ENCODE results near the gene FAM20C. TPM values are rescaled to one million over a fixed set of nuclear protein-coding genes. Genes with fewer than 3 reads are reported as not detected.
A peak's percentile ranks its signal among the peaks of the same experiment; 100 is the strongest.

The FAM20C gene
- total RNA-seq, 1 experiment from 2014 or later: 62.6 TPM

DNA sequence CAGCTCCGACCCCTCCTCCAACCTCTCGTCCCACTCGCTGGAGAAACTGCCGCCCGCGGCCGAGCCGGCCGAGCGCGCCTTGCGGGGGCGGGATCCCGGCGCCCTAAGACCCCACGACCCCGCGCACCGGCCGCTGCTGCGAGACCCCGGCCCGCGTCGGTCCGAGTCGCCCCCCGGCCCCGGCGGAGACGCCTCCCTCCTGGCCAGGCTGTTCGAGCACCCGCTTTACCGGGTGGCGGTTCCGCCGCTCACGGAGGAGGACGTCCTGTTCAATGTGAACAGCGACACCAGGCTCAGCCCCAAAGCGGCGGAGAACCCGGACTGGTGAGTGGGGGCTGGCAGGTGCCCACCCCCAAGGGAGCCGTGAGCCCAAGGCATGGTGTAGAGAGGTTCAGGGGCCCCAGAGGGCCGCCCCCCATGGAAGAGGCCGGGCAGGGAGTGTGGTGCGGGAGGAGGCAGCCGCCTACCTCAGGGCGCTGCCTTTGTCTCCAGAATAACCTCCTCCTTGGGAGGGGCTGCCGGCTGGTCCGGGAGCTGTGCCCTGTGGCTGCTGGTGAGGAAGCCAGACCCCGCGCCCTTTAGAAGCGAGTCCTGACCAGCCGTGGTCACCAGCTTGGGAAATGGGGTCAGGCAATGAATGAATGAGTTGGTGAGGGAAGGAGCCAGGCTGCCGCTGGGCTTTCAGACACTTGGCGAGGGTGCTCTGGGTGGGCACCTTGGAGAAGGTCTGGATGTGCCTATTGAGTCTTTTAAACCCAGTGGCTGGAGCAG lies 1.3 kb downstream of the FAM20C start:
- no peaks in the 10 kb centered on the region for H3K27me3 ChIP-seq (ENCODE audit: insufficient read depth, low read length)

More for the DNA sequence above, 1.3 kb downstream of the FAM20C start:
- no peaks in the 10 kb centered on the region for H3K79me1 ChIP-seq (ENCODE audit: insufficient read depth, low read depth, low read length, poor library complexity, severe bottlenecking)
- H2AK5ac ChIP-seq (ENCODE audit: insufficient read length, low read length): no peak overlapping the region
- H3K9me3 ChIP-seq (ENCODE audit: control insufficient read depth, low read depth, low read length): no peaks in the 10 kb centered on the region
- Mint-ChIP-seq H3K27me3 (ENCODE audit: low read depth) (peaks cover 15% of the 10 kb centered on the region), H3K9me3 (no peaks in the 10 kb centered on the region; a peak in 2 of 5 replicates), H3K4me1 (peaks cover 51 to 54% of the 10 kb centered on the region in 2 experiments), H3K36me3 (ENCODE audit: insufficient read depth in 1 of 3, low read depth in 3 of 3) (peaks cover 38 to 48% (median 39%) of the 10 kb centered on the region in 3 experiments), H3K27ac (peak overlapping the region in 2 of 3 experiments; percentile 52 to 77; a peak in 2 of 7 replicates), H3K4me3 (peak overlapping the region; percentile 85 to 94)
- H2AFZ ChIP-seq (ENCODE audit: low read length): no peak overlapping the region
- H2BK20ac ChIP-seq (ENCODE audit: low read depth, low read length, poor library complexity, severe bottlenecking): no peak overlapping the region
- TF ChIP-seq, protein P1, sequence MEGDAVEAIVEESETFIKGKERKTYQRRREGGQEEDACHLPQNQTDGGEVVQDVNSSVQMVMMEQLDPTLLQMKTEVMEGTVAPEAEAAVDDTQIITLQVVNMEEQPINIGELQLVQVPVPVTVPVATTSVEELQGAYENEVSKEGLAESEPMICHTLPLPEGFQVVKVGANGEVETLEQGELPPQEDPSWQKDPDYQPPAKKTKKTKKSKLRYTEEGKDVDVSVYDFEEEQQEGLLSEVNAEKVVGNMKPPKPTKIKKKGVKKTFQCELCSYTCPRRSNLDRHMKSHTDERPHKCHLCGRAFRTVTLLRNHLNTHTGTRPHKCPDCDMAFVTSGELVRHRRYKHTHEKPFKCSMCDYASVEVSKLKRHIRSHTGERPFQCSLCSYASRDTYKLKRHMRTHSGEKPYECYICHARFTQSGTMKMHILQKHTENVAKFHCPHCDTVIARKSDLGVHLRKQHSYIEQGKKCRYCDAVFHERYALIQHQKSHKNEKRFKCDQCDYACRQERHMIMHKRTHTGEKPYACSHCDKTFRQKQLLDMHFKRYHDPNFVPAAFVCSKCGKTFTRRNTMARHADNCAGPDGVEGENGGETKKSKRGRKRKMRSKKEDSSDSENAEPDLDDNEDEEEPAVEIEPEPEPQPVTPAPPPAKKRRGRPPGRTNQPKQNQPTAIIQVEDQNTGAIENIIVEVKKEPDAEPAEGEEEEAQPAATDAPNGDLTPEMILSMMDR (conservative IDR thresholded peaks at IDR 0.05): no peak
- no peak overlapping the region for H3K9ac ChIP-seq (ENCODE audit: extremely low read depth, insufficient read length, low read length)
- WGBS (ENCODE audit: extremely low coverage, insufficient read length, low lambda C conversion rate): no CpG with 5 or more reads among the region's 57 CpGs
- H4K20me1 ChIP-seq (ENCODE audit: control insufficient read depth, insufficient read depth, insufficient read length): no peaks in the 10 kb centered on the region
- no peak overlapping the region for H2BK120ac ChIP-seq (ENCODE audit: low read depth, low read length, poor library complexity, severe bottlenecking)
- H2BK15ac ChIP-seq (ENCODE audit: low read depth, low read length): no peak overlapping the region
- peak overlapping the region; percentile 65 for H3K4me2 ChIP-seq (ENCODE audit: insufficient read depth, insufficient read length, low read length)
- H3K4ac ChIP-seq (ENCODE audit: low read depth, low read length): no peak overlapping the region
- no peak overlapping the region for H3K27ac ChIP-seq (ENCODE audit: insufficient read length, low read depth, low read length)
- no peak for DNase-seq
- peaks cover 2% of the 10 kb centered on the region; the same call in 1 of the 2 replicates for H3K79me2 ChIP-seq (ENCODE audit: insufficient read depth, low read length)
- H3K18ac ChIP-seq (ENCODE audit: insufficient read length, low read depth, low read length): no peak overlapping the region
- no peak overlapping the region for H3K56ac ChIP-seq (ENCODE audit: insufficient read length, low read depth, low read length)
- H3K14ac ChIP-seq (ENCODE audit: insufficient read depth, low read length): peak overlapping the region; percentile 21; the same call in 1 of the 2 replicates
- no peak overlapping the region for H4K8ac ChIP-seq (replicated peaks; ENCODE audit: insufficient read length, low read depth, low read length)
- no peak overlapping the region for H4K91ac ChIP-seq (ENCODE audit: insufficient read length, low read depth, low read length)
- H2BK5ac ChIP-seq (ENCODE audit: insufficient read length, low read length): no peak overlapping the region
- H4K5ac ChIP-seq (ENCODE audit: insufficient read length, low read depth, low read length): no peak overlapping the region
- peaks cover 17% of the 10 kb centered on the region for H3K23me2 ChIP-seq (ENCODE audit: insufficient read length, low read depth, low read length, poor library complexity, severe bottlenecking)
- H3K4me1 ChIP-seq (ENCODE audit: insufficient read depth, low read length): peaks cover 2% of the 10 kb centered on the region; the same call in 1 of the 2 replicates
- H3K23ac ChIP-seq (ENCODE audit: insufficient read length, low read depth, low read length): no peak overlapping the region
- no peak overlapping the region for H2BK12ac ChIP-seq (ENCODE audit: insufficient read length, low read depth, low read length)
- H3T11ph ChIP-seq (ENCODE audit: low read length): no peak overlapping the region
